Activated naive CD8-positive, alpha-beta T cell treated with anti-CD3 and anti-CD28 coated beads, Interleukin-2, amount 50 U/mL, for 16 hours (primary cell): ENCODE data around the gene PRKN.

Experiments used
- DNase-seq: peaks from one replicate; pipeline ENCODE4 v3.0.0-alpha.2; 2020; ENCODE audit warnings: low read depth, low spot score

PRKN gene

DNA sequence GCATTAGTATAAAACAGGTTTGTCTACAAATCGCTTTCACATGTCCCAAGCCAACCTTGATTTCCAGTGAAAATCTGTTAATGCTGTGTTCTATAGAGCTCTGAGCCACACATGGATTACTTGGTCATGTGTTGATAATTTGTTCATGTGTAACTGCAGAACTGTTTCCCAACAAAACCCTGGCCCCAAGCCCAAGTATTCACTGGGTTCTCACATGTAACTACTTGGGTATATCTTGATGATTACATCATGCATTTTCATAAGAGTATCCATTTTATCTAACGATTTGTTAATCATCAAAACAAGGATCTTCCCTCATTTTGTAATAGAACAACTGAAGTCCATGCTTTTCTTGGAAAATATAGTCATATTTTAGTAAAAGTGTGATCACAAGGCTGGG lies 657.6 kb downstream of the PRKN start:
- no peak for DNase-seq

DNA sequence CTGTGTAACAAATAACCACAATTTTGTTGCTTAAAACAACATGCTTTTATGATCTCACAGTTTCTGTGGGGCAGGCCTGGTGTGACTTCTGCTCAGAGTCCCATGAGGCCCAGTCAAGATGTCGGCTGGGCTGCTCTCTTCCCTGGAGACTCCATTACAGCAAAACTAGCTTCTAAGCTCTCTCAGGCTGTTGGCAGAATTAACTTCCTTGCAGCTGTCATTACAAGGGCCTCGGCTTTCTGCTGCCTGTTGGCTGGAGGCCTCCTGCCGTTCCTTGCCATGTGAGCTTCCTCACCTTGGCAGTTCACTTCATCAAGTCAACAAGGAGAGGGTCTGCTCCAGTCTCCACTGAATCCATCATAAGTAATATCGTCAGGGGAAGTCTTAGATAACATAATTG lies 659.2 kb downstream of the PRKN start:
- no peak for DNase-seq

DNA sequence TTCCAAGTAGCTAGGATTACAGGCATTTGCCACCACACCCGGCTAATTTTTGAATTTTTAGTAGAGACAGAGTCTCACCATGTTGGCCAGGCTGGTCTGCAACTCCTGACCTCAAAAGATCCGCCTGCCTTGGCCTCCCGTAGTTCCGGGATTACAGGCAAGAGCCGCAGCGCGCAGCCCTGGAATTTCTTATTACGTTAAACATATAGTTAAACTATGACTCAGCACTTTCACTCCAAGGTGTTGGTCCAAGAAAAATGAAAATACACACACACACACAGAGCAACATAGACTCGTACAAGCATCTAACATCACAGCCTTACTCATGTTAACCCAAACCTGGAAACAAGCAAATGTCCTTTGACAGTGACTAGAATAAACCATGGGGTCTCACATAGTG lies 663.9 kb downstream of the PRKN start:
- DNase-seq = no peak

DNA sequence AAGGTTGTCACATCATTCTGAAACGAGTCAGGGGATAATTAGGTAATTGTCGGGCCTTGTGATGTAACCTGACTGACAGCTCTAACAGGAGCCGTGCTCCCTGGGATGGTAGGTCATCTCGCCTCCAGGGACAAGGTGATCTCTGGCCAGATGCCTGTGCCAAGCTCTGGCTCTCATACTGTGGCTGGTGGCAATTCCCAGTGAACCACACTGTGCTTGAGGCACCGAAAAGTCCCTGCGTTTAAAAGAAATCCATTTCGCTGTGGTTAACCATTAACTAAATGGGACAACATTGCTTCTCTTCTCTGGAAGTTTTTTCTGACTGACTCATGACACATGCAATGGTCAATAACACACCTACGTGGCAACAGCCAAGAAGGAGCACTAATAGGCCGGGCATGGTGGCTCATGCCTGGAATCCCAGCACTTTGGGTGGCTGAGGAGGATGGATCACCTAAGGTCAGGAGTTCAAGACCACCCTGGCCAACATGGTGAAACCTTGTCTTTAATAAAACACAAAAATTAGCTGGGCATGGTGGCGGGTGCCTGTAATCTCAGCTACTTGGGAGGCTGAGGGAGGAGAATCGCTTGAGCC lies 669.2 kb downstream of the PRKN start:
- no peak for DNase-seq

DNA sequence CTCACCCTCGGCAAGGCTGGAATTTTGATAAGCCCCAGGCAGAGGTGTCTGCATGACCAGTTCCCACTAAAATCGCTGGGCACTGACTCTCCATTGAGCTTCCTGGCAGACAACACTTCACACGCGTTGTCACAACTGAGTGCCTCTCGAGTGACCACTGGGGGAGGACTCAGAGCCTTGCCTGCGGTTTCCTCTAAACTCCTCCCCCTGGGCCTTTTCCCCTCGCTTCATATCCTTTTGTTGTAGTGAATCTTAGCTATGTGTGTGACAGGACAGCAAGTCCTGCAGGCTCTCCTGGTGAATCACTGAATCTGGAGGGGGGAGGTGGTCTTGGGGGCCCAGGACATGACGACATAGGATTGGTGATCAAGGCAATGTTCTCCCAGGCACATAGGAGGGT lies 670.8 kb downstream of the PRKN start:
- no peak for DNase-seq

DNA sequence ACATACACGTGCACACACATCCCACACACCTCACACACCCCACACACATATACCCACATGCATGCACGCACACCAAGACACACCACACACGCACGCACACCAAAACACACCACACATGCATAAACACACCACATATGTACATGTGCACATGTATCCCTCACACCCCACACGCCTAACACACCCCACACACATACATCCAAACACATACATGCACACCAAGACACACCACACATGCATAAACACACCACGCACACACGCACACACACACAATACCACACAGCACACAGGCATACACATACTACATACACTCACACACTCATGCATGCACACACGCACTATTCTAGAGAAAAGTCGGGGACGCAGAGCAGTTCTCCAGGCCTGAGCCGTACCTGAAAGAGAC lies 671.5 kb downstream of the PRKN start:
- DNase-seq = no peak

DNA sequence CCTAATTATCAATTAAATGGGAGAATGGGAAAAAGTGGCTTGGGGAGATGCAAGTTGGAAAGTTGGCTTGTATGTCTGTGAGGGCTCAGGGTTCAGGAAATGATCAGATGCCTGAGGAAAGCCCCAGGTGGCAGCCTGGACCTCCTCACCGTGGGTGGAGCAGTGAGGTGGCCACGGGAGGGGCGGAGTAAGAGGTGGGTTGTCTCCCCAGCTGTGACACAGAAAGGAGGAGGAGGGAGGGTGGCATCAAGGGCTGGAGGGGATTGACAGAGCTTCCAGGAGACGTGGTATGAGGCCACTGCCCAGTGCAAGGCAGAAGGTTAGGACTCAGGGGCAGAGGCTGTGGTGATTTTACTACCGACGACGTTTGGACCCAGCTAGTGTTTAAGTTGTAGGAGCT lies 672.2 kb downstream of the PRKN start:
- no peak for DNase-seq

DNA sequence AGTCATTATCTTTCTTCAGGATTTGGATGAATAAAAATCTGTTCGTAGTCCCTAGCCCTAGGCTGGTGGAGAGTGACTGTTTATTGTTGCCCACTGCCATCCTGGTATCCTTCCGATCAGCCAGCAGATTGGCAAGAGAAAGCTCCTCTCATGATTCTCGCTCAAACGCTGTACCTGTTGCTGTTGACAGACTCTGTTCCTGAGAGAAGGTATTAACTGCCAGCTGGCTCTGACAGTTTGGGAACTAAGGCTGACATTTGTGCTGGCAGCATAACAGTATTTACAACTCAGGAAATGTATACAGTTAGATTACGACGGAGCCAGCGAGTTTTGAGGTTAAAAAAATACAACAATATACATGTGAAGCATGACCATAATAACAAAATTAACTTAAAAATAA lies 674.5 kb downstream of the PRKN start:
- DNase-seq = no peak

DNA sequence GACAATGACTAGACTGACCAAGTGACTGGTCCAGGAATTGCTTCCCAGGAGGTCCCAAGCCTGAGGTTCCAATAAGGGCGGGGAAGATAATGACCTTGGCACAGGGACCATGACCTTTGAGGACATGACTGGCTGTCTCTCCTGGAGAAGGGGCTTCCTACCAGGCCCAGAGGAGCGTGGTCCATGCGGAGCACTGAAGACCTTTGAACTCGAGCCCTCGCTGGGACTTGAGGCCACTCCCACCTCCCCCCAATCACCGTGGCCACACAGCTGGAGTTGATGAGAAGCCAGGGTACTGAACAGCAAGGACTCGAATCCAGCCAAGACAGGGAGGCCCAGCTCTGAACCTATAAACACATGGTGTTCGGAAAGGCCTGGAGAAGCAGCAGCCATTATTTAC lies 677.0 kb downstream of the PRKN start:
- DNase-seq = no peak

DNA sequence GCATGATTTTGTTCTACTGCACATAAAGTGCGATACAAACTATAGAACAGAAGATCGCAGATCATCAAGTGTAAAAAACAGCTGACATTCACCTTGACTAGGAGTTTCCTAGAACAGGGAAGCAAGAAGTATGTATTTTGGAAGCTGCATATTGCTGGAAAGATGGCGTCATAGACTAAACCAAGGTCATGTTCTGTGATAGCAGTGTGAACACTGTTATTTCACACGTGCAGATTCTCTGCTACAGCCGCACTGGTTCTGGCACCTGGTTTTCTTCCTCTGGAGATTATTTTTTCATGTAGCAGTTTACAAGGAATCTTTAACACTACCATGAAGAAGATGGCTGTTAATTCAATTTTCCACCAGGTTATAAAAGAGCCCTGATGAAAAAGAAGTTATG lies 681.2 kb downstream of the PRKN start:
- DNase-seq = no peak

DNA sequence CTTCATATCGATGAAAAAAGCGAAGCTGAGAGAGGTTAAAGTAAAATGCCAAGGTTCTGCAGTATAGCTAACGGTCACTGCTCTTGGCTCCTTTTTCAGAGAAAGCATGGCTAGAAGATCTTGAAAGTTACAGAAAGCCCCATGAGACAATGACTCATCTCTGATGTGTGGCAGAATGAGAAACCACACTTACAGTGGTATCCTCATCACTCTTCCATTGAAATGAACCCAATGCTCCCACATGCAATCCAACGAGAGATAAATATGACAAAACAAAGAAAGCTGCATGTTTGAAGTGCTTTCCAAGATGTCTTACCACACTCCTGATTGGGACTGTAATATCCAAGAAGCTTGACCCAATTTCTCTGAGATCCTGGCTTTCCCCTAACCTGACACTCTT lies 694.9 kb downstream of the PRKN start:
- DNase-seq = no peak

DNA sequence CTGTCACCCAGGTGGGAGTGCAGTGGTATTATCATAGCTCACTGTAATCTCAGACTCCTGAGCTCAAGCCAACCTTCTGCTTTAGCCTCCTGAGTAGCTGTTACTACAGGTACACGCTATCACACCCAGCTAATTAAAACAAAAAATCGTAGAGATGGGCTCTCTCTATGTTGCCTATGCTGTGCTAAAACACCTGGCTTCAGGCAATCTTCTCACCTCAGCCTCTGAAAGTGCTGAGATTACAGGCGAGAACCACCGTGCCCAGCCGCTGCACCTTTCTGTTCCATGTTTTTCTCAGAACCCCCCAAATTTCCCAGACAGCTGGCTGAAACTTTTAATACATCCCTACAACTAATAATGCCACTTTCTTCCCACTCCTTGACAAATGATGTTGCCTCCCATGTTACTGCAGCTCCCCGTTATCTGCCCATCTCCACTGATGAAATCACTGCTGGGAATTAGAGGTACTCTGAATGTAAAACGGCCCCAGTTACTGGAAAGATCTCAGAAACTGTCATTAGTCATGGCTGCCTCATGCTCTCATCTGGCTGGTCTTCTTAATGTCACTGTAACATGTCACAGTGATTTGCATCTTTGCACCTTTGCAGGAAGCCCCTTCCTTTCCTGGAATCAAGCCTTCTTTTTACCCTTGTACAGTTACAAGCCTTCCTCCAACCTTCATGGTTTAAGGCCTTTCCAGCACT lies 697.5 kb downstream of the PRKN start:
- DNase-seq = no peak

DNA sequence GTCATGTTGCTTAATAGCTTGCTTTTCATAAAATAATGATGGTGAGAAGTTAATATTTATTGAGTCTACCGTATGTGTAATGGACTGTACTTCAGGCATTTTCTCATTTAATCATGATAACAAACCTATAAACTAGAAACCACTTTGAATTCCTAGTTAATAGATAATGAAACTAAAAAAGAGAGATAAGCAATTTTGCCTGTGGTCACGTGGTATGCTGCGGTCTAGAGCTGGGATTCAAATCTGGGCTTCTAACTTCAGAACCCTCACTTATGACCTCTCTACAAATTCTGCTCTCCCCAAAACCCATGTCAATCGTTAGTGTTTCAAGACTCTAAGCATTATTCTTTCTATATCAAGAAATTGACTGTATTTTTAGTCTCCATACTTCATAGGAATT lies 700.7 kb downstream of the PRKN start:
- no peak for DNase-seq

DNA sequence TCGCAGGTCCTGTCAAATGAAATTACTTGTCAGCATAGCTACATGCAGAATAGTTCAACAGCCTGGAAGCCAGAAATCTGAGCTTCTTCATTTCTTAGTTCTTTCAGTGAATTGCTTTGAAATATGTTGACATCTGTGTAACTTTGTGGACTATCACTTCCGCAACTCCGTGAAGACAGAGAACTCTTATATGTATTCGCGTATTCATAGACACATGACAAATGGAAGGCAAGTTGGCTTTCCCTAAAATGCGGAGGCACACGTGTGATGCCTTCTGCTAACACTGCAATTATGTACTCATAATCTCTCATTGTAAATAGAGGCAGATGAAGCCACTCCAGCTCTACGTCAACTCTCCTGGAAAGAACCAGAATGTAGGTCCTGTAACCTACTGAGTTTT lies 701.5 kb downstream of the PRKN start:
- no peak for DNase-seq

DNA sequence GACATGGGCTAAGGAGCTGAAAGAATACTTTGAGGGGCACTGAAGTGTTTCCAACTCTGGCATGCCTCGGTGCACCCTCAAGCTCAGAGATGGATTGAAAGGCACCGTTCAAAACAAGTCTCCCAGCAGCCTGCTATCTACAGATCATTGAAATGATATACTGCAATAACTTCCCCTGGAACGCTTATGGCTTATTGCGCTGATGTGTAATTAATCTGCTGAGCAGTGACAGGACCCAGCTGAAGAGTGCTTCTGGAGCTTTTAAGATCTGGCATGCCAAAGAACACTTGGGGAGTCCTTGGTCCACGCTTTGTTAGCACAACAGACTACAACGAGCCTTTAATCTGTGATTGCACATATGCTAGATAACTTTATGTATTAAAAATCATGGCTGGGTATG lies 708.2 kb downstream of the PRKN start:
- DNase-seq = no peak

DNA sequence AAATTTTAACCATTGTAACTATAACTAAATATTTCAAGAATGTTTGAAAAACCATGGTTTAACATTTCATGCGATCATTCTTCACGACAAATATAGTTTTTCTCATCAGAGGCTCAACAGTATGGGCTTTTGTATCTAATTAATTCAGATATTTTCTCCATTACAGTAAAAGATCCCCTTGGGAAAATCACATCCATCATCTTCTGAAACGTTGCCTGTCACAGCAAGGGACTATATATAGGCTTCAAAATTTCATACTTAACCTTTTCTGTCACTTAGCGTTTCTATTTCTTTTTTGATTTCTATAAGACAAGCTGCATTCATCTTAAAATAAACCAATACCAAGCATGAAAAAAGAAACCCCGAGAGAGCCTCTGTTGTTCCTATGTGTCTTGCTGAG lies 710.0 kb downstream of the PRKN start:
- no peak for DNase-seq

DNA sequence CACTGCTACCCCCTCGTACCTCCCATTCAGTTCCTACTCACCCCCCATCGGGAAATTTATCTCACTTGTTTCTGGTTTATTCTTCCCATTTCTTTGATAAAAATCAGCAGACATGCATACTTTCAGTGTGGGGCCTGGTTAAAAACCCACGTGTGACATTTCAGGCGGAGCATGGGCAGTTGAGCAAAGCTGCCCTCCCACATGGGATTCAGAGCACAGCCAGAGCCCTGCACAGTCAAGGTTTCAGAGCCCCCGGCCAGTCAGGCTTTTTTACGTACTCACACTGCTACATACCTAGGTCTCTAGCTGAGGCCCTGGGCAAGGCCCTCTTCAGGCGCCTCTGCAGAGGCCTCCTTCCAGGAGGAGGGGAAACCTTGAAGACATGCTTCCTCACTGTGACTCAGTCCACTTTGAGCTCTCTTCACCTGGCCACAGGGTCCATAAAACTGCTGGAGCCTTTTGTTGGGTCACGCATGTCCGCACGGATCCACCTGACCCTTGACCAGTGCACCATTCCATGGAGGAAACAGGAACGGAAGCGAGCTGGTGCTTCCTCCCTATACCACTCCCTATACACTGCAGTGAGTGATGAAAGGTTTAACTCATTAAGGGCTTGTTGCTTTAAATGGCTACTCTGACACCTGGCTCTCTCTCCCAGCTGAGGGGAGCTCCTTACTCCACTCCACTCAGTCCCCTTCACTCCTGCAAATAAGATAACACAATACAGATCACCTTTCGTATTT lies 713.3 kb downstream of the PRKN start:
- no peak for DNase-seq

DNA sequence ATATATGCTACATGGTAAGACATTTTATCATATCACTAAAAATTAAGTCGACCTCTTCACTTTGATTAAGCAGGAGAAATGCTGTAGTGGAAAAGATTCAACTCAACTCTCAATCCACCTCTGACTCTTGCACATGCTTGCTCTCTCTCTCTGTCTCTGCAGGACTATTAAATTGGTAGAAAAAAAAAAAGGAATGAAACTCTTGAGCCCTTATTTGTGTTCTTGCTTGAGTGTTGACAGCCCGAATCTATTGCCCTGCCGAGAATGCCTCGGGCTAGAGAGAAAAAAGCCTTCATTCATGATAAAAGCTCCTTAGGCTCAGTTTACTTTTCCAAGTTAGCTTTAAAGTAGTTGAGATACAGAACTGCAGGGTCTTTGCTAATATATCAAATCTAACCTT lies 722.2 kb downstream of the PRKN start:
- DNase-seq = no peak

DNA sequence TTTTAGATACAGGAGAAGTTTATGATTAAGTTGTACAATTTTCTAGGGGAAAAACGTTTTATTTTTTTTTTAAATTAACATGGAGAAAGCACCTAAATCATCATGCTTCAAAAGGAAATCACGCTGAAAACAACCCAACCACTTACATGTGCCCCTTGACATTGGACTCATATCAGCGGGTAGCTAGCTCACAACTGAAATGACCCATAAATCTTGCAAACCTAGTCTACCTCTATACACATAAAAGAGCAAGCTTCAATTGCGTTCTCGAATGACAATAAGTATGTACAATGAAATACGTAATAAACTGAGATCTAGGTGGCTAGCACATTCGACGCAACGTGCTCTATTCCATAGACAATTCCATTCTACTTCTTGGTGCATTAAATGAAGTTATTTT lies 730.8 kb downstream of the PRKN start:
- DNase-seq = no peak

DNA sequence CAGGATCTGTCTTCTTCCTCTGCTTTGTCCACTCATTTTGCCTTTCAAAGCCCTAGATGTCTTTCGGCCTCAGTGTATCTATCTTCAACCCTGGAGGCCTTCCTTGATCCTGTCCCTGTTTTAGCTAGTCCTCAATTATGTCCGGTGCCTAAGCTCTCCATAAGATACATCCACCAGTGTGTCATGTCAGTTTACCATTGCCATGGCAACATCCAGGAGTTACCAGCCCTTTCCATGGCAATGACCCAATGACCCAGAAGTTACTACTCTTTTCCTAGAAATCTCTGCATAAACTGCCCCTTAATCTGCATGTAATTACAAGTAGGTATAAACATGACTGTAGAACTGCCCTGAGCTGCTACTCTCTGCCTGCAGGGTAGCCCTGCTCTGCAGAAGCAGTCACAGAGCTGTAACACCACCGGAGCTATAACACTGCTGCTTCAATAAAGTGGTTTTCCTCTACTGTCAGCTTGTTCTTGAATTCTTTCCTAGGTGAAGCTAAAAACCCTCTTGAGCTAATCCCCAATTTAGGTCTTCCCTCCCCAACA lies 741.6 kb downstream of the PRKN start:
- no peak for DNase-seq

DNA sequence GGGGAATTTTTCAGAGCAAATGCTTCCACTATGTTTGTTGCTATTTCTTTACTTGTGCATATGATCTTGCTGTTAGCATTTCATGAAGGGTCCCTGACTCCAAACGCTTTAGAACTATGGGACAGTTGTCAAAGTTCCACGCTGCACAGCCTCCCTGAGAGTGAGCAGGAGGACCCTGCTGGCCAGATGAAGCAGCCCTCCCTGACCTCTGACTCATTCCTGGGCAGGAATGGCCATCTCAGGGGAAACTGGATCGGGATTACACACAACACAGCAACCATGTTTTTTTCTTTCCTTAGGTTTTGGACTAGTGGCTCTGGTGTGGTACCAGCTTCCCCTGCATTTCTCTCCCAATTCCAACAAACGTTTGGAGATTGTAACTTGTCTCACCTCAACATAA lies 742.9 kb downstream of the PRKN start:
- DNase-seq = no peak

DNA sequence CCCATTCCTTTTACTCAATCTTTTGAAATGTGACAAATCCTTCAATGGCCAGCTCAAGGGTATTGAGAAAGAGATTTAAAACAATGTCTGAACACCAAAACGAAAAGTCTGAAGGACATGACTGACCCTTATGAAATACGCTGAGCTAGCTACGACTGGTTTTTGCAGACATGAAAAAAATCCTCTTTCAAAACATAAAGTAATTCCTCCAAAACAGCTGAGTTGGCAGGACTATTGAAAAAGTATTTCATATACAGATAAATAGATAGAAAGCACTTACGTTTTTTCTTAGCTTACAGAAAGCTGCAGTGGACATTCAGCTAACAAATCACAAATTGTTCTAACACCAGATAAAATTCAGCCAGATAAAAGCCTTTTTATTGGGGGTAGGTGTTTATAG lies 751.0 kb downstream of the PRKN start:
- DNase-seq = no peak

DNA sequence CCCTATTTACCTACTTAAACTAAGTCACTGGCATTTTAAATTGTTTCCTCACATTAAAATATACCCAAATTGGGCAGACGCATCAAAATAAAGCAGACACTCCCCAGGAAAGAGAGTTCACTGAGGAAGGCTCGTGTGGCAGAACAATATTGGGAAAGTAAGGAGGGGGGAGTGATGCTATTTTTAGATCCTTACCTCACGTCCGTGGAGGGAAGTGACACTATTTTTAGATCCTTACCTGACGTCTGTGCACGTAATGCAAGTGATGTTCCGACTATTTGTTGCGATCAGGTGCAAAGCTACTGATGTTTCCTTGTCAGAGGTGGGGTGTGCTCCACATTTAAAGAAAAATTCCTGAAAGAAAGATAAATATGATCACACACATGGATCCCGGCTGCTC lies 754.5 kb downstream of the PRKN start:
- DNase-seq = no peak
